Aorta (tissue), 5 donors: ENCODE measurements around the gene MN1. TPM values are rescaled to one million over a fixed set of nuclear protein-coding genes. Genes with fewer than 3 reads are reported as not detected.
A peak's percentile ranks its signal among the peaks of the same experiment; 100 is the strongest.

Experiments
- ATAC-seq: fragments of 200-7000 bp; cut with Tn5 transposase; one replicate; pipeline ENCODE4 v1.9.1; 2022; ENCODE audit warnings: moderate library complexity; ENCODE audit not compliant: low FRiP score
- DNase-seq, 2 donors: peaks; one replicate each; pipeline ENCODE4 v3.0.0-alpha.2; 2020
- H3K27ac ChIP-seq, 2 donors: one replicate each; pipeline ENCODE4 v1.5.1; 2013; ENCODE audit warnings: low read length in 2 of 2, mild to moderate bottlenecking in 2 of 2, moderate library complexity in 2 of 2, control low read depth in 1 of 2, inconsistent platforms in 1 of 2, low read depth in 1 of 2
- H3K27me3 ChIP-seq, 2 donors: one replicate each; pipeline ENCODE4 v1.6.1; 2013; ENCODE audit warnings: control low read depth in 1 of 2, low read length in 1 of 2, mild to moderate bottlenecking in 1 of 2, moderate library complexity in 1 of 2; ENCODE audit not compliant: insufficient read depth in 2 of 2, control insufficient read depth in 1 of 2
- H3K36me3 ChIP-seq, 2 donors: one replicate each; pipeline ENCODE4 v1.6.1; 2013; ENCODE audit warnings: control low read depth in 1 of 2, low read length in 1 of 2, mild to moderate bottlenecking in 1 of 2; ENCODE audit not compliant: insufficient read depth in 2 of 2, control insufficient read depth in 1 of 2
- H3K4me1 ChIP-seq, 2 donors: one replicate each; pipeline ENCODE4 v1.6.1; 2013; ENCODE audit warnings: low read length in 2 of 2, control low read depth in 1 of 2, mild to moderate bottlenecking in 1 of 2, moderate library complexity in 1 of 2; ENCODE audit not compliant: insufficient read depth in 2 of 2, control insufficient read depth in 1 of 2
- H3K4me3 ChIP-seq, 2 donors: one replicate each; pipeline ENCODE4 v1.5.1; 2013; ENCODE audit warnings: low read length in 2 of 2, control low read depth in 1 of 2, mild to moderate bottlenecking in 1 of 2
- H3K9me3 ChIP-seq: one replicate; pipeline ENCODE4 v1.6.1; 2013; ENCODE audit warnings: mild to moderate bottlenecking, low read length; ENCODE audit not compliant: control insufficient read depth
- WGBS, 2 donors: extraction: QIAGEN DNeasy Blood & Tissue Kit; methylation state at CpG; one replicate each; pipeline ENCODE4 v1.1.7; 2013; 5-methylcytosine and 5-hydroxymethylcytosine counted together
- intact Hi-C, 2 donors: fragments of 100-400 bp; cut with DNase I; formaldehyde crosslinking; loops; one replicate each; pipeline versions ENCODE4 v1.14.2 to v1.15.0; 2022
- polyA plus RNA-seq, 2 donors: library from polyadenylated mRNA; stranded (reverse); fragments of 200-250 nt; gene quantifications; one replicate each; pipeline ENCODE4 v1.2.3, GENCODE V29; 2013
- total RNA-seq, 2 donors: library from RNA; stranded (reverse); fragmentation: NEBNext Ultra II Directional; extraction: Animal tissue kit (Norgen Biotek cat#: 25700); gene quantifications; one replicate each; pipeline ENCODE4 v1.2.1, GENCODE V29; 2021
- donor health status: healthy with polysubstance abuse.
- donor health status: Bipolar disorder and iron deficiency.
- donor health status: DM: no; HTN: no; CAD: no.
- donor health status: DM: no; HTN: no; CAD: no.
- donor health status: DM: yes; HTN: yes; CAD: no.

MN1 gene
- total and polyA plus RNA-seq, 4 donors = 2.1 to 37.7 (median 13.3) TPM

- DNase-seq (no peak), ATAC-seq (no peak)
- intact Hi-C loops = loop anchor here (5.0 to 10.0 kb wide), 3 partner anchors 34 to 274 kb away; no protein-coding TSS in a partner anchor
- Histone ChIP-seq H3K9me3 (no peaks in the 10 kb centered on the region), H3K36me3 (no peaks in the 10 kb centered on the region), H3K27me3 (no peaks in the 10 kb centered on the region), H3K4me1 (peaks cover 0 to 5% of the 10 kb centered on the region in 2 donors), H3K27ac (peak overlapping the region; percentile 87 to 95), H3K4me3 (no peak overlapping the region)
- WGBS, 2 donors = 16 to 36% methylated on average over 12 of the region's 12 CpGs
These were observed 15.7 kb downstream of the MN1 start for GRCh38 chr22:27785831-27786230.

GRCh38 chr22:27784120-27784475, 17.5 kb downstream of the MN1 start:
- intact Hi-C loops = loop anchor here in 1 of 2 donors (10.0 kb wide), 1 partner anchor 269 kb away; no protein-coding TSS in a partner anchor
- DNase-seq = no peak
- ATAC-seq = no peak
- Histone ChIP-seq H3K9me3 (no peaks in the 10 kb centered on the region), H3K36me3 (no peaks in the 10 kb centered on the region), H3K4me1 (peaks cover 0 to 4% of the 10 kb centered on the region in 2 donors), H3K27me3 (no peaks in the 10 kb centered on the region), H3K4me3 (no peak overlapping the region), H3K27ac (peak overlapping the region; percentile 49 to 90)
- WGBS, 2 donors = 30 to 49% methylated on average over 6 of the region's 6 CpGs

- H3K4me3 ChIP-seq = no peak overlapping the region
- intact Hi-C loops = loop anchor here in 1 of 2 donors (10.0 kb wide), 1 partner anchor 269 kb away; no protein-coding TSS in a partner anchor
- WGBS, 2 donors = 32 to 37% methylated on average over 13 of the region's 13 CpGs
These were observed 18.0 kb downstream of the MN1 start for GRCh38 chr22:27783436-27784119.

GRCh38 chr22:27782088-27782487, 19.5 kb downstream of the MN1 start:
- DNase-seq (peak in 1 of 2 donors; percentile 87), ATAC-seq (no peak)
- Histone ChIP-seq H3K4me1 (peaks cover 0 to 4% of the 10 kb centered on the region in 2 donors), H3K27ac (peak overlapping the region; percentile 67 to 74), H3K4me3 (no peak overlapping the region), H3K36me3 (no peaks in the 10 kb centered on the region), H3K27me3 (no peaks in the 10 kb centered on the region), H3K9me3 (no peaks in the 10 kb centered on the region)
- intact Hi-C loops = loop anchor here in 1 of 2 donors (10.0 kb wide), 1 partner anchor 267 kb away; no protein-coding TSS in a partner anchor
- 22 to 35% methylated on average over 12 to 13 of the region's 13 CpGs for WGBS, 2 donors

More at GRCh38 chr22:27783436-27784119, 18.0 kb downstream of the MN1 start:
- Histone ChIP-seq H3K36me3 (no peaks in the 10 kb centered on the region), H3K27me3 (no peaks in the 10 kb centered on the region), H3K9me3 (no peaks in the 10 kb centered on the region), H3K27ac (peak overlapping the region; percentile 49 to 90), H3K4me1 (peaks cover 0 to 4% of the 10 kb centered on the region in 2 donors)
- DNase-seq (peak; percentile 73 to 86), ATAC-seq (no peak)

GRCh38 chr22:27780161-27780575, 21.4 kb downstream of the MN1 start:
- H3K27me3 ChIP-seq = no peaks in the 10 kb centered on the region
- H3K4me1 ChIP-seq = no peaks in the 10 kb centered on the region
- DNase-seq = peak in 1 of 2 donors; percentile 70
- ATAC-seq = no peak
- 7 to 10% methylated on average over 9 of the region's 9 CpGs for WGBS, 2 donors
- H3K4me3 ChIP-seq = no peak overlapping the region
- H3K9me3 ChIP-seq = no peaks in the 10 kb centered on the region
- no peak overlapping the region for H3K27ac ChIP-seq
- intact Hi-C loops = loop anchor here in 1 of 2 donors (10.0 kb wide), 1 partner anchor 265 kb away; no protein-coding TSS in a partner anchor
- no peaks in the 10 kb centered on the region for H3K36me3 ChIP-seq

- intact Hi-C loops = loop anchor here in 1 of 2 donors (10.0 kb wide), 1 partner anchor 265 kb away; no protein-coding TSS in a partner anchor
- DNase-seq (no peak), ATAC-seq (no peak)
- 0 to 12% methylated on average over 2 to 3 of the region's 3 CpGs for WGBS, 2 donors
- H3K27me3 ChIP-seq = no peaks in the 10 kb centered on the region
- no peaks in the 10 kb centered on the region for H3K4me1 ChIP-seq
- H3K27ac ChIP-seq = no peak overlapping the region
- H3K9me3 ChIP-seq = no peaks in the 10 kb centered on the region
- no peaks in the 10 kb centered on the region for H3K36me3 ChIP-seq
- H3K4me3 ChIP-seq = no peak overlapping the region
These were observed 21.9 kb downstream of the MN1 start for GRCh38 chr22:27779643-27780042.

- 14 to 15% methylated on average over 24 of the region's 24 CpGs for WGBS, 2 donors
- no peaks in the 10 kb centered on the region for H3K4me1 ChIP-seq
- intact Hi-C loops = no loop called here
- H3K36me3 ChIP-seq = no peaks in the 10 kb centered on the region
- no peak overlapping the region for H3K4me3 ChIP-seq
- no peaks in the 10 kb centered on the region for H3K27me3 ChIP-seq
- ATAC-seq (no peak), DNase-seq (no peak)
- H3K9me3 ChIP-seq = no peaks in the 10 kb centered on the region
- H3K27ac ChIP-seq = peak overlapping the region in 1 of 2 donors; percentile 54
These were observed 23.1 kb downstream of the MN1 start for GRCh38 chr22:27778294-27779090.

GRCh38 chr22:27777128-27777527, 24.4 kb downstream of the MN1 start:
- no peak for ATAC-seq
- H3K9me3 ChIP-seq = no peaks in the 10 kb centered on the region
- WGBS, 2 donors = 38 to 45% methylated on average over 9 of the region's 9 CpGs
- H3K4me1 ChIP-seq = no peaks in the 10 kb centered on the region
- H3K27me3 ChIP-seq = no peaks in the 10 kb centered on the region
- no peak overlapping the region for H3K4me3 ChIP-seq
- no peaks in the 10 kb centered on the region for H3K36me3 ChIP-seq
- H3K27ac ChIP-seq = peak overlapping the region; percentile 52 to 72
- intact Hi-C loops = no loop called here
- DNase-seq = no peak
